Activated CD4-positive, alpha-beta T cell treated with anti-CD3 and anti-CD28 coated beads, Interleukin-2, amount 10 ng/mL, durations not matched to agents 7 days and 5 days (primary cell): Measurements from ENCODE around the gene CSTF2. TPM values are rescaled to one million over a fixed set of nuclear protein-coding genes. Genes with fewer than 3 reads are reported as not detected.

Source experiments
- CTCF ChIA-PET: fragments of 350-600 bp; sonication (Branson Sonifier 250); formaldehyde crosslinking; loops from one replicate; lab custom pipeline; 2021; ENCODE audit warnings: antibody characterized with exemption; lab: Charles Lee
- POLR2A ChIA-PET: fragments of 350-600 bp; sonication (Branson Sonifier 250); formaldehyde crosslinking; loops from one replicate; lab custom pipeline; 2021; ENCODE audit warnings: antibody characterized with exemption; lab: Charles Lee
- DNase-seq: peaks from one replicate; pipeline ENCODE4 v3.0.0-alpha.2; 2020
- H3K27ac Mint-ChIP-seq: one replicate; pipeline ENCODE4 v1.8.0; 2021; ENCODE audit warnings: mild to moderate bottlenecking, moderate library complexity, mixed read lengths
- H3K27me3 Mint-ChIP-seq: one replicate; pipeline ENCODE4 v1.8.0; 2021; ENCODE audit warnings: mixed read lengths
- H3K36me3 Mint-ChIP-seq: one replicate; pipeline ENCODE4 v1.8.0; 2021; ENCODE audit warnings: low read depth, mixed read lengths
- H3K4me1 Mint-ChIP-seq: one replicate; pipeline ENCODE4 v1.8.0; 2021; ENCODE audit warnings: mixed read lengths
- H3K4me3 Mint-ChIP-seq: one replicate; pipeline ENCODE4 v1.8.0; 2021; ENCODE audit warnings: mild to moderate bottlenecking, moderate library complexity, mixed read lengths
- H3K9me3 Mint-ChIP-seq: one replicate; pipeline ENCODE4 v1.8.0; 2021; ENCODE audit warnings: mixed read lengths
- total RNA-seq, 2 experiments: library from RNA; stranded (reverse); gene quantifications; one replicate each; pipeline ENCODE4 v1.2.3, GENCODE V29; 2021

Gene CSTF2
- total RNA-seq, 2 experiments from 2014 or later = 33.9 to 35.8 TPM

DNA sequence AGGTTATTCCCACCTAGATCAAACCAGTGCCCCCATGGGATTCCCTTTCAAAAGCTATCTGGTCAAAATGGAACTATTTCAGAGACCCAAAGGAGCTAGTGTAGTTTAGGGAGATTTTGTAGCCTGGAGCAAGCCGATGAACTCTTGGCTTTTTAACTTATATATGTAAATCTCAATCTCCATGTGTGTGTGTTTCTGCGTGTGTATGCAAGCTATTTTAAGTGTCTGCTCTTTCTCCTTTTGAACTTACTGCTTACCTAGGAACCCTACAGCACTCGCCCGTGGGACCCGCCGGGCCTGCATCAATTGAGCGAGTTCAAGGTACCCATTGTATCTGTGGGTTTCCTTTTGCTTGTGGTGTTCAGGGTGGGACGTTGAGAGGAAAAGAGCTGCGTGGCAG is 10.4 kb downstream of the CSTF2 start:
- Mint-ChIP-seq H3K4me1 (peaks cover 24% of the 10 kb centered on the region), H3K27me3 (no peaks in the 10 kb centered on the region), H3K27ac (peak overlapping the region; percentile 82), H3K9me3 (no peaks in the 10 kb centered on the region), H3K36me3 (peaks cover 53% of the 10 kb centered on the region), H3K4me3 (peak overlapping the region; percentile 34)
- no peak for DNase-seq
- POLR2A ChIA-PET = no interaction called here
- CTCF ChIA-PET = no interaction called here

- Mint-ChIP-seq H3K27ac (peak overlapping the region; percentile 82), H3K4me3 (no peak overlapping the region), H3K36me3 (peaks cover 52% of the 10 kb centered on the region)
Observed at GRCh38 chrX:100831219-100831946, 11.2 kb downstream of the CSTF2 start.

GRCh38 chrX:100850317-100850716 is 30.1 kb downstream of the CSTF2 start:
- Mint-ChIP-seq H3K36me3 (no peaks in the 10 kb centered on the region), H3K4me1 (no peaks in the 10 kb centered on the region), H3K27ac (no peak overlapping the region), H3K9me3 (no peaks in the 10 kb centered on the region), H3K4me3 (no peak overlapping the region), H3K27me3 (no peaks in the 10 kb centered on the region)
- no peak for DNase-seq
- ChIA-PET CTCF (no interaction called here), POLR2A (no interaction called here)

More at GRCh38 chrX:100831219-100831946, 11.2 kb downstream of the CSTF2 start:
- Mint-ChIP-seq H3K27me3 (no peaks in the 10 kb centered on the region), H3K4me1 (peaks cover 24% of the 10 kb centered on the region), H3K9me3 (no peaks in the 10 kb centered on the region)
- POLR2A ChIA-PET = no interaction called here
- DNase-seq = no peak
- CTCF ChIA-PET = no interaction called here

DNA sequence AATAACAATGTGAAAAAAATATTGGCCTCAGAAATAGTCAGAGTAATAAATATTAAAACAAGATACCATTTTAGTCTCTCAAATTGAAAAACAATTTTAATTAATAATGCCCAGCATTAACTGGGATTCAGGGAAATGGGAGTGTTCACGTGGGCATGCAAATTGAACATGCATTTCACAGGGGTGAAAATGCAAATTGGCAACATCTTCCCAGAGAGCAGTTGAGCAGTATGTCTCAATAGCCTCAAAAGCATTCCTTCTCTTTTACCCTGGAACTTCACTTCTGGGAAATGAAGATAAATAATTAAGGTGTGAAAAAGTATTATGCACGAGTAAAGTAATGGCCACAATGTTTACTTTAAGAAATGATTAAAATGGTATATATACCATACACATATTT is 32.6 kb downstream of the CSTF2 start:
- Mint-ChIP-seq H3K4me3 (no peak overlapping the region), H3K9me3 (no peaks in the 10 kb centered on the region), H3K27me3 (no peaks in the 10 kb centered on the region), H3K27ac (no peak overlapping the region), H3K36me3 (no peaks in the 10 kb centered on the region), H3K4me1 (no peaks in the 10 kb centered on the region)
- DNase-seq = no peak
- POLR2A ChIA-PET = no interaction called here
- CTCF ChIA-PET = no interaction called here

DNA sequence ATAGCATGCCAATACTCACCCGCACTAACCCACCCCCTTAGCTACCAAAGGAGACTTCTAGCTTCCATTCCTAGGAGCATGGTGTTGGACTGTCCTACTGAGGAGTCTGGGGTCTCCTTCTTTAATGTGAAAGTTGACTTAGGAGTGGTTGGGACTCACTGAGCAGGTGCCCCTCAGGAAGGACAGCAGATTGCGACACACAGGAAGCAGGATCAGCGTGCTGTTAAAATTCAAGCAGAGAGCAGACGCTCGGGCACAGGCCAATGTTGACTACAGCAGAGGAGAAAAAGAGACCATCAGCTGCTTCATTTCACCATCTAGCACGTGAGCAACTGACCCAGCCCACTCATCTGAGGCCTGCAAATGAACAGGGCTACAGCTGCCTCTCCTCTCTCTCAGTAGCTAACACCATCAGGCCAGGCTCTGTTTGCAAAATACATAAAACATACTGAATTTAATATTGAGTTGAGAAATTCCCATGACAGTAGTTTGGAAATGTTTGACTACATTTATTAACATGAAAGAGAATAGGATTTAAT is 43.2 kb downstream of the CSTF2 start:
- Mint-ChIP-seq H3K4me3 (no peak overlapping the region), H3K36me3 (no peaks in the 10 kb centered on the region), H3K4me1 (no peaks in the 10 kb centered on the region), H3K27me3 (peaks cover 4% of the 10 kb centered on the region), H3K27ac (no peak overlapping the region), H3K9me3 (no peaks in the 10 kb centered on the region)
- no peak for DNase-seq
- ChIA-PET POLR2A (no interaction called here), CTCF (no interaction called here)

DNA sequence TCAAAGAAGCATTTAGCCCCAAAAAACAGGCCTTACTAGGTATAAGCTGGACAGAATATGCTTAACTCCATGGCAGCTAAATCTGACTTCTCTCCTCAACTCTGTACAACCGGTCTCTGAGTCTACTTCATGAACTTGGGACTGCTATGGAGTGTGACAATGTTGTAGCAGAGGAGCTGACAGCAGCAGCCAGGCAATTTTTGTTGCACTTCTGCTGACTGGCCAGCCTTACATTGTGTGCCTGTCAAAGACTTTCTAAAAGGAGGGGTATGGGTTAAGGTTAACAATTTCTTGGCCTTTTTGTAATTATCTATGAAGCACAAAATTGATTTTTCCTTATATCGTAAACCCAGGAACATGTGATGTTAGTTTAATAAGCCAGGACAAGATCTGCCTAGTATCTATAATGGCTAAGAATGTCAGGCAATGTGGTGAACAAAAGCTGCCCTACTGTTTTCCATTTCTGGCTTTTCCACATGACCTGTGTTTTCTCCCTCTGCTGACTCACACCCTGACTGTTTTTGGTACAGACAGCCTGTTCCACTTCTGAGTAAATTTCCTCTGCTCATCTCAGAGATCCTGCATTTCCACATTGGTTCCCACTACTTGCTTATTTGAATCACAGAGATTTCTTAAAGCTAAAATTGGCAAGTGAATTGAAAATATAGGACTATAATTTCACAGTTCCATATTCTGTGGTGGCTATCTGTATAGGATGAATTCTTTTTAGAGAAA is 44.6 kb downstream of the CSTF2 start:
- POLR2A ChIA-PET = no interaction called here
- CTCF ChIA-PET = no interaction called here
- Mint-ChIP-seq H3K27me3 (no peaks in the 10 kb centered on the region), H3K27ac (no peak overlapping the region), H3K4me1 (no peaks in the 10 kb centered on the region), H3K36me3 (no peaks in the 10 kb centered on the region), H3K9me3 (no peaks in the 10 kb centered on the region), H3K4me3 (no peak overlapping the region)
- no peak for DNase-seq

GRCh38 chrX:100868273-100868672 is 48.1 kb downstream of the CSTF2 start:
- DNase-seq = no peak
- Mint-ChIP-seq H3K4me1 (no peaks in the 10 kb centered on the region), H3K36me3 (no peaks in the 10 kb centered on the region), H3K9me3 (no peaks in the 10 kb centered on the region), H3K27me3 (peaks cover 2% of the 10 kb centered on the region), H3K27ac (no peak overlapping the region), H3K4me3 (no peak overlapping the region)
- POLR2A ChIA-PET = no interaction called here
- CTCF ChIA-PET = no interaction called here

DNA sequence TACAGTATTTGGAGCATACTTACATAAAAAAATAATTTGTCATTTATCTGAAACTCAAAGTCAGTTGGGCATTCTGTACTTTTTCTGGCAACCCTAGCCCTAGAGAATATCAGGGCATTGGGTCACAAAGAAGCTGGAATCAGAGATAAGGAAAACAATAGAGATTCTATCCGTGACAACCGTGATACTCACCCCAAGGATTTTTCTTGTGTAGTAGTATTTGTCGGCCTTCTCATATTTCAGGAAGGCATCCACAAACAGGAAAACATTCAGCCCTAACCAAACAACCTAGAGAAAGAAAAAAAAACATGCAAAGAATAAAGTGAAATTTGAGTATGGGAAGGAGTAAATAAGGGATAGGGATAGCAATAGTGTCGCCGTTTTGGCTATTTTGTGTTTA is 50.3 kb downstream of the CSTF2 start:
- no peak for DNase-seq
- POLR2A ChIA-PET = no interaction called here
- Mint-ChIP-seq H3K27ac (no peak overlapping the region), H3K36me3 (no peaks in the 10 kb centered on the region), H3K4me3 (no peak overlapping the region), H3K27me3 (peaks cover 7% of the 10 kb centered on the region), H3K9me3 (no peaks in the 10 kb centered on the region), H3K4me1 (peaks cover 2% of the 10 kb centered on the region)
- CTCF ChIA-PET = no interaction called here

DNA sequence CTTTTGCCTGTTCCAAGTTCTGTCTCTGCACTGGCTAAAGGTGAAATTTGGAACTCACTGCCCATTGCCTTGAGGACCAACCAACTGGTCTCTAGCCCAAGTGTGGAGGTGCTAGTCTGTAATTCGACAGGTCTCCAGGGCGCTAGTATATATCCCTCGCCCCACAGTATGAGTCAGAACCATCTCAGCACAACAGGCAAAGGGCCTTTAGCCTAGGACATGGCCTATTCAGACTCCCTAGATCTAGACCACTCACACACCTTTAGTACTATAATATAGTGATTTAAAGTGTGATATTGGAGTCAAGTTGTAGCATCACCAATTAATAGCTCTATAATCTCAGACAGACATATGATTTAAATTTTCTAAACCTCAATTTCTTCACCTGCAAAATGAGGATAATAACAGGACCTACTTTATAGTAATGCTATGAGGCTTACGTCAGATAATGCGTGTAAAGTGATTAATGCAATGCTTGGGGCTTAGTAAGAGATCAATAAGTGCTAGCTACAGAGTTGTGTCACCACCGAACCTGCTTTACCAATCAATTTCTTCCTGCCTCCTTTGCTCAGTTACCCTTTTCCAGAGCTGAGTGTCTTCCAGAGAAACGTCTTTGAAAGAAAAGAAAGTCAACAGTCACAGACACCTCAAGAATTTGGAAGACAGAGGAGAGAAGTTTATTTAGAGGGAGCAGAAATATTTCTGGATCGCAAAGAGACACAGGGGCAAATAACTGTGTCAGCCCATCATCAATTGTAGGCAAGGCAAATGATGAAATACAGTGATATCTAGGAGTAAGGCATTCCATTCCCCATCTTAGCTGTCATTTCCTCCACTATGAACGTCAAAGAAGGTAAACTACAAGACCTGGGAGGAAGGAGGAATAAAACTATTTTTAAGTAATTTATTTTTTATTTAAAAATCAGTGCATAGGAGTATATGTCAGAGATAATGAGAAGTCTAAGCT is 51.7 kb downstream of the CSTF2 start:
- CTCF ChIA-PET = interaction anchor here (0.6 kb wide), 1 partner anchor 522 kb away, joined by 3 read pairs; no protein-coding TSS in a partner anchor
- H3K4me3 Mint-ChIP-seq = no peak overlapping the region
- H3K27ac Mint-ChIP-seq = no peak overlapping the region
- peaks cover 2% of the 10 kb centered on the region for H3K4me1 Mint-ChIP-seq
- DNase-seq = no peak
- peaks cover 9% of the 10 kb centered on the region for H3K27me3 Mint-ChIP-seq
- H3K9me3 Mint-ChIP-seq = no peaks in the 10 kb centered on the region
- POLR2A ChIA-PET = no interaction called here
- no peaks in the 10 kb centered on the region for H3K36me3 Mint-ChIP-seq

DNA sequence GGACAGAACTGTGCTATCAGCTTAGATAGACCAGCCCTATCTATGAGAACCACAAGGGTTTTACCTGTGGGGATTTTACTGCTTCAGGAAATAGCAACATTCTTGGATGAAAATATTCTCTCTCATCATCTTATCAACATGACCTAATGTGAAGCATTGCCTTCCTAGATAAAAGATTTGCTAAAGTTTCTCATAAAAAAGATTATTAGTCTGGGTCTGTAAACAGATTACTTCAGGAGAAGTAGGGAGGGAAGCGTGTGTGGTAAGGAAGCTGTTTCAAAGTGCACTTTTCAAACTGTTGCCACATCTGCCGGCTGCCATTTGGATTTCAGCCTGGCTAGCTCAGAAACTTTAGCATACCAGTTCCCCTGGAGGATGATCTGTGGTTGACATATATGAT is 54.1 kb downstream of the CSTF2 start, which contains the start of gene NOX1:
Gene NOX1 (minus strand): TSS at position 35 of the 400 bp plus-strand sequence. CDS start 220 bp downstream, outside the sequence.
- H3K27me3 Mint-ChIP-seq = peaks cover 9% of the 10 kb centered on the region
- CTCF ChIA-PET = no interaction called here
- no peak within 1 kb of the TSS for H3K4me3 Mint-ChIP-seq
- H3K36me3 Mint-ChIP-seq = no peaks in the 10 kb centered on the region
- peaks cover 2% of the 10 kb centered on the region for H3K4me1 Mint-ChIP-seq
- no peaks in the 10 kb centered on the region for H3K9me3 Mint-ChIP-seq
- no peak within 1 kb of the TSS for H3K27ac Mint-ChIP-seq
- DNase-seq = no peak
- POLR2A ChIA-PET = no interaction called here

GRCh38 chrX:100880368-100880767 is 60.2 kb downstream of the CSTF2 start:
- no peak overlapping the region for H3K27ac Mint-ChIP-seq
- H3K36me3 Mint-ChIP-seq = no peaks in the 10 kb centered on the region
- peaks cover 4% of the 10 kb centered on the region for H3K27me3 Mint-ChIP-seq
- peaks cover 3% of the 10 kb centered on the region for H3K4me1 Mint-ChIP-seq
- no peak overlapping the region for H3K4me3 Mint-ChIP-seq
- ChIA-PET POLR2A (no interaction called here), CTCF (no interaction called here)
- no peaks in the 10 kb centered on the region for H3K9me3 Mint-ChIP-seq
- DNase-seq = no peak

- Mint-ChIP-seq H3K27ac (no peak overlapping the region), H3K9me3 (no peaks in the 10 kb centered on the region), H3K4me1 (peaks cover 3% of the 10 kb centered on the region), H3K4me3 (no peak overlapping the region), H3K36me3 (no peaks in the 10 kb centered on the region), H3K27me3 (no peaks in the 10 kb centered on the region)
- DNase-seq = no peak
- ChIA-PET CTCF (no interaction called here), POLR2A (no interaction called here)
Observed at GRCh38 chrX:100883654-100884053, 63.5 kb downstream of the CSTF2 start.
